GM19452 (cell line): ENCODE data around the gene SLC25A18.
"Not testable (repeated sequence)": the region's sequence is repeated elsewhere in the genome, so short reads cannot be mapped to it uniquely, and the experiment has no call there.

ENCODE experiments used
- ATAC-seq: cut with Tn5 transposase; IDR thresholded peaks from one replicate; pipeline ENCODE4 v1.9.1; 2021; ENCODE audit not compliant: unreplicated experiment

Gene SLC25A18

GRCh38 chr22:17562906-17563870, at the start of gene SLC25A18:
Gene SLC25A18, plus strand, starts transcription at chr22:17563498. Its CDS starts 16,447 bp downstream, at chr22:17579945.
- no peak for ATAC-seq

DNA sequence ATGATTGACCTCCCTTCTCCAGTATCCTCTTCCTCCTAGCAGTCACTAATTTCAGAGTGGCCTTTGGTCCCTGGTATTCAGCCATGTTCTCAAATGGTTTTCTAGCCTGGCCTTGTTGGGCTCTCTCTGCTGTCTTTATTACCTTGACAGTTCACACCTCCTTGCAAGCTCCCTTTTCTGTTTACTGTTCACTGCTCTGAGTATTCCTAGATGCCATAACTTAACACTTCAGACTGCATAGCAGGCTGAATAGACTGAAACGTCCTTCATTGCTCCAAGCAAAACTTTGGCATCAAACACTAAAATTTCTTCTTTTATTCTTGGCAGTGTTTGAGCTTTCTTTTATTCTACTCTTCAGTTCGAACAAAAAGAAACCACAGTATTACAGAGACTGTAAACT, 49.7 kb upstream of the SLC25A18 start:
- no peak for ATAC-seq

GRCh38 chr22:17514084-17514483, 49.2 kb upstream of the SLC25A18 start:
- no peak for ATAC-seq

DNA sequence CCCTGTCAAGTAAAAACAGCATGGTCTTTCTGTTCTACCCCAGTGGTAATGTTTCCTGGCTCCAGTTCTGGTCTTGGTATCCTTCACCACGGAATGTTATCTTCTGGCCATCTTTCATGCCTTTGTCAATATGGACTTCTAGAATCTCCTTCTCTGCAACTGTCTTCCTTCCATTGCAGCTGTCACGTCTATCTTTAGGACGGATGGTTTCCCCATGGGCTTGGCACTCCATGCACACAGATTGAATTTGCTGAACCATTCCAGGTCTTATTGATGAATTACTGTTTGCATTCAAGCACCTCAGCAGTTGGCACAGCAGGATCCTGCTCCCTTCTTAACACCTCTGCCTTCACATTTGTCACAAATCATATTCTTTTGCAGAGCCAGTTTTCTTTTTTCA, 44.9 kb upstream of the SLC25A18 start:
- no peak for ATAC-seq

DNA sequence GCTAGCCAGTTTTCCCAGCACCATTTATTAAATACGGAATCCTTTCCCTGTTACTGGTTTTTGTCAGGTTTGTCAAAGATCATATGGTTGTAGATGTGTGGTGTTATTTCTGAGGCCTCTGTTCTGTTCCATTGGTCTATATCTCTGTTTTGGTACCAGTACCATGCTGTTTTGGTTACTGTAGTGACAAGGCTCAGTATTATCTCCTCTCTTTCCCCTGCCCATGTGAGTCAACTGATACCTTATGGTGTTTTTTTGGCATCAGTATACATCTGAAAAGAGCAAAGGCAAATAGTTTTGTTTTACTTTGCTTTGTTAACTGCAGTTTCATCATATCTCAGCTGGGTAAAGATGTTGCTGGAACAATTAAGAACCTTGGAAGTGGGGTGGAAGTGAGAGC, 41.3 kb upstream of the SLC25A18 start:
- not testable (repeated sequence) for ATAC-seq

DNA sequence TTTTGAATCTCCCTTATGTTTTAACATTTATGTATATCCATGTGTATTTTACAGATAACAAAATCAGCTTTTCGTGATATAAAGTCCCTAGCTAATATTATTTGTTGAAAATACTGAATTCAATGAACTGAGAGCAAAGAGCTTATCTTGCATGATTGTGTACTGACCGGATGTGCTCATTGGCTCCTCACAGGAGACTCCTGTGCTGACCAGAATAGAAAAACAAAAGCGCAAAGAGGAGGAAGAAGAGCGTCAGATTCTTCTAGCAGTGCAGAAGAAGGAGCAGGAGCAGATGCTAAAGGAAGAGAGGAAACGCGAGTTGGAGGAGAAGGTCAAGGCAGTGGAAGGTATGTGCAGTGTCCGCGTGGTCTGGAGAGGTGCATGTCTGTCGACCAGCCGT, 39.4 kb upstream of the SLC25A18 start:
- no peak for ATAC-seq

DNA sequence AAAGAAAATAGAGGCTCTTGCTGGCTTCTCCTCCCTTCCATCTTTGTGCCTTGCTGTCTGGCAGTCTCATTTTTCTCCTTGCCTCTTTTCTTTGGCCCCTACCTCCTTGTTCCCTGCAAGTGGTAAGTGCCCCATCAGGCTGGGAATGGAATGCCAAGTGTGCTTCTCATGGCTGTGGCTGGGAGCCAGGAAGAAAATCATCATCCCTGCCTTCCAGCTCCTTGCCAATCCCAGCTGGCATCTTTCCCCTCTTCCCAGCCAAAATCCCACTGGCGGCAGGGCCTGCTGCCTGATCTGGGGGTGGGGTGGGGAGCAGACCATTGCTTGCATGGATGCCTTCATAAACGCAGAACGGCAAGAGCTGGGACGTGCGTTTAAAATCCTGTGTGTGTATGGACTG, 27.0 kb upstream of the SLC25A18 start:
- ATAC-seq = no peak

- ATAC-seq = no peak
Observed at GRCh38 chr22:17537155-17537554, 26.1 kb upstream of the SLC25A18 start.

GRCh38 chr22:17540481-17540880, 22.8 kb upstream of the SLC25A18 start:
- no peak for ATAC-seq

GRCh38 chr22:17541476-17541875, 21.8 kb upstream of the SLC25A18 start:
- no peak for ATAC-seq

- no peak for ATAC-seq
Observed at GRCh38 chr22:17542452-17542851, 20.8 kb upstream of the SLC25A18 start.

- no peak for ATAC-seq
Observed at GRCh38 chr22:17548010-17548755, 15.1 kb upstream of the SLC25A18 start.

GRCh38 chr22:17548756-17549035, 14.6 kb upstream of the SLC25A18 start:
- ATAC-seq = no peak

DNA sequence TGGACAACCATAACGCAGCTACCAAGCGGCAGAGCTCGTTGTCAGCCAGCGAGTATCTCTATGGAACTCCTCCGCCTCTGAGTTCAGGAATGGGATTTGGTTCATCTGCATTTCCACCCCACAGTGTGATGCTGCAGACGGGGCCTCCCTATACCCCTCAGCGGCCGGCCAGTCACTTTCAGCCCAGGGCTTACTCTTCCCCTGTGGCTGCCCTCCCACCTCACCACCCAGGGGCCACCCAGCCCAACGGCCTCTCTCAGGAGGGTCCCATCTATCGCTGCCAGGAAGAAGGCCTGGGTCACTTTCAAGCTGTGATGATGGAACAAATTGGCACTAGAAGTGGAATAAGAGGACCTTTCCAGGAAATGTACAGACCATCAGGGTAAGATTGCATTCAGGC, 14.1 kb upstream of the SLC25A18 start:
- ATAC-seq = no peak

- no peak for ATAC-seq
Observed at GRCh38 chr22:17549655-17550054, 13.6 kb upstream of the SLC25A18 start.

- ATAC-seq = no peak
Observed at GRCh38 chr22:17552737-17553136, 10.6 kb upstream of the SLC25A18 start.

GRCh38 chr22:17554814-17555213, 8.5 kb upstream of the SLC25A18 start:
- ATAC-seq = no peak

- ATAC-seq = no peak
Observed at GRCh38 chr22:17559188-17559587, 4.1 kb upstream of the SLC25A18 start.

DNA sequence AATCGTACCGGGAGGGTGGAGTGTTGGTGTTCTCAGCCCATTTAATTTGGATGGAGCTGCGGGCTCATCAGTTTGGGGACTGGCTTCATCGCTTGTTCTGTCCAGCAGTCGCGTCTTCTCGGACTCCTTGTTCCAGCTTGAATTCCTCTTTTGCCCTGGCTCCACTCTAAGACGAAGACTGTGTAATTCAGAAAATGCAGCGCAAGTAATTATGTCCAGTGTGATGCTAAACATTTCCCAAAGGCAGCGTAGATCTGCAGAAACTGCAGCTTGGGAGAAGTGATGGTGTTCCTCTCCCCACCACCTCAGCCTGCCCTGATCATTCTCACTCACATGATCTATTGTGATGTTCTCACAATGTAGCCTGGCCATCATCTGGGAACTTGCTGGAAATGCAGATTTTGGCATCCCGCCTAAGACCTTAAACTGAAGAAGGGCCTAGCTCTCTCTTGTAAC, 666 bp downstream of the SLC25A18 start:
- ATAC-seq = no peak

DNA sequence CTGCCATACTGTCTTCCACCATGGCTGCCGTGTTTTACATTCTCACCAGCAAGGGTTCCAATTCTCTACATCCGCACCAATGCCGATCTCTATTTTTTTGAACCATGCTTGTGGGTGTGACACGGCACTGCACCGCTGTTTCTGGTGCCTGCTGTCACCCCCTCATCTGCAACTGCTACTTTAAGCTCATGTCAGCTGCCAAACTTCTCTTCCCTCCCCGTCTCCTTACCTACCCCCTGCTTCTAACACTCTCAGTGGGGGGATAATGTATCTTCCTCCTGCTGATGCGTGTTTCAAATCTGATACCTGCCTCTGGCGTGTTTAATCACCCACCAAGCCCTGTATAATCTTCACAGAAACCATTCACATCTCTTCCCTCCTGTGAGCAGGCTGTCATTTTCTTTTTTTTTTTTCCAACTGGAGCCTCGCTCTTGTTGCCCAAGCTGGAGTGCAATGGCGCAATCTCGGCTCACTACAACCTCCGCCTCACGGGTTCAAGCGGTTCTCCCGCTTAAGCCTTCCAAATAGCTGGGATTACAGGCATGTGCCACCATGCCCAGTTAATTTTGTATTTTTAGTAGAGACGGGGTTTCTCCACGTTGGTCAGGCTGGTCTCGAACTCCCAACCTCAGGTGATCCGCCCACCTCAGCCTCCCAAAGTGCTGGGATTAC, 2.9 kb downstream of the SLC25A18 start:
- not testable (repeated sequence) for ATAC-seq

- no peak for ATAC-seq
Observed at GRCh38 chr22:17566776-17567175, 3.5 kb downstream of the SLC25A18 start.
